ENCODE results near the gene CHD8. TPM values are rescaled to one million over a fixed set of nuclear protein-coding genes. Genes with fewer than 3 reads are reported as not detected.

Gene CHD8
- total and polyA plus RNA-seq, 2 of the 13 experiments (the other 11 are each of a cell fraction or from before 2014, with no cell fraction given), result 35.1 to 79.6 TPM

GRCh38 chr14:21476925-21477681 is 21.2 kb upstream of the CHD8 start, which contains the start of the genes RAB2B and TOX4 (continued):
- TF ChIP-seq GLI4 (CRISPR knock-in tag; IDR thresholded peaks at IDR 0.05; ENCODE audit: borderline replicate concordance) (peak; percentile 95; the same call in 1 of the 2 replicates), NR3C1 (CRISPR knock-in tag; IDR thresholded peaks at IDR 0.05) (no peak), RBM22 (optimal IDR thresholded peaks at IDR 0.05; ENCODE audit: low read length) (peak; percentile 75), ETV5 (CRISPR knock-in tag; IDR thresholded peaks at IDR 0.05; ENCODE audit: borderline replicate concordance) (peak; percentile 84), SP140L (CRISPR knock-in tag; IDR thresholded peaks at IDR 0.05; ENCODE audit: borderline replicate concordance) (0 out of 2 replicates have a peak, but pooled peaks have one; percentile 17), KDM5B (CRISPR knock-in tag; IDR thresholded peaks at IDR 0.05; ENCODE audit: borderline replicate concordance) (peak; percentile 88; the same call in 1 of the 2 replicates), AHDC1 (CRISPR knock-in tag; IDR thresholded peaks at IDR 0.05; ENCODE audit: borderline replicate concordance) (peak; percentile 24; the same call in 1 of the 2 replicates), SRSF4 (IDR thresholded peaks at IDR 0.05; ENCODE audit: low read depth, low read length, poor library complexity, severe bottlenecking) (no peak), PAF1 (CRISPR knock-in tag; IDR thresholded peaks at IDR 0.05) (no peak), ZFY (CRISPR knock-in tag; IDR thresholded peaks at IDR 0.05) (peak; percentile 80), FOXA1 (IDR thresholded peaks at IDR 0.05) (no peak), FOXA1 (CRISPR knock-in tag; IDR thresholded peaks at IDR 0.05) (peak; percentile 68), ZSCAN5A (CRISPR knock-in tag; IDR thresholded peaks at IDR 0.05; ENCODE audit: borderline replicate concordance) (peak; percentile 69), KDM1A (CRISPR knock-in tag; IDR thresholded peaks at IDR 0.05) (no peak), ZKSCAN1 (IDR thresholded peaks at IDR 0.05; ENCODE audit: low read length) (peak; percentile 76), EEA1 (CRISPR knock-in tag; IDR thresholded peaks at IDR 0.05; ENCODE audit: borderline replicate concordance) (no peak)
- TF ChIP-seq, protein P1, sequence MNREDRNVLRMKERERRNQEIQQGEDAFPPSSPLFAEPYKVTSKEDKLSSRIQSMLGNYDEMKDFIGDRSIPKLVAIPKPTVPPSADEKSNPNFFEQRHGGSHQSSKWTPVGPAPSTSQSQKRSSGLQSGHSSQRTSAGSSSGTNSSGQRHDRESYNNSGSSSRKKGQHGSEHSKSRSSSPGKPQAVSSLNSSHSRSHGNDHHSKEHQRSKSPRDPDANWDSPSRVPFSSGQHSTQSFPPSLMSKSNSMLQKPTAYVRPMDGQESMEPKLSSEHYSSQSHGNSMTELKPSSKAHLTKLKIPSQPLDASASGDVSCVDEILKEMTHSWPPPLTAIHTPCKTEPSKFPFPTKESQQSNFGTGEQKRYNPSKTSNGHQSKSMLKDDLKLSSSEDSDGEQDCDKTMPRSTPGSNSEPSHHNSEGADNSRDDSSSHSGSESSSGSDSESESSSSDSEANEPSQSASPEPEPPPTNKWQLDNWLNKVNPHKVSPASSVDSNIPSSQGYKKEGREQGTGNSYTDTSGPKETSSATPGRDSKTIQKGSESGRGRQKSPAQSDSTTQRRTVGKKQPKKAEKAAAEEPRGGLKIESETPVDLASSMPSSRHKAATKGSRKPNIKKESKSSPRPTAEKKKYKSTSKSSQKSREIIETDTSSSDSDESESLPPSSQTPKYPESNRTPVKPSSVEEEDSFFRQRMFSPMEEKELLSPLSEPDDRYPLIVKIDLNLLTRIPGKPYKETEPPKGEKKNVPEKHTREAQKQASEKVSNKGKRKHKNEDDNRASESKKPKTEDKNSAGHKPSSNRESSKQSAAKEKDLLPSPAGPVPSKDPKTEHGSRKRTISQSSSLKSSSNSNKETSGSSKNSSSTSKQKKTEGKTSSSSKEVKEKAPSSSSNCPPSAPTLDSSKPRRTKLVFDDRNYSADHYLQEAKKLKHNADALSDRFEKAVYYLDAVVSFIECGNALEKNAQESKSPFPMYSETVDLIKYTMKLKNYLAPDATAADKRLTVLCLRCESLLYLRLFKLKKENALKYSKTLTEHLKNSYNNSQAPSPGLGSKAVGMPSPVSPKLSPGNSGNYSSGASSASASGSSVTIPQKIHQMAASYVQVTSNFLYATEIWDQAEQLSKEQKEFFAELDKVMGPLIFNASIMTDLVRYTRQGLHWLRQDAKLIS (CRISPR knock-in tag; IDR thresholded peaks at IDR 0.05), result no peak
- TF ChIP-seq, protein P2, sequence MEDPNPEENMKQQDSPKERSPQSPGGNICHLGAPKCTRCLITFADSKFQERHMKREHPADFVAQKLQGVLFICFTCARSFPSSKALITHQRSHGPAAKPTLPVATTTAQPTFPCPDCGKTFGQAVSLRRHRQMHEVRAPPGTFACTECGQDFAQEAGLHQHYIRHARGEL (CRISPR knock-in tag; IDR thresholded peaks at IDR 0.05), result no peak
